Measurements from ENCODE around the gene KIF2C.

KIF2C gene

DNA sequence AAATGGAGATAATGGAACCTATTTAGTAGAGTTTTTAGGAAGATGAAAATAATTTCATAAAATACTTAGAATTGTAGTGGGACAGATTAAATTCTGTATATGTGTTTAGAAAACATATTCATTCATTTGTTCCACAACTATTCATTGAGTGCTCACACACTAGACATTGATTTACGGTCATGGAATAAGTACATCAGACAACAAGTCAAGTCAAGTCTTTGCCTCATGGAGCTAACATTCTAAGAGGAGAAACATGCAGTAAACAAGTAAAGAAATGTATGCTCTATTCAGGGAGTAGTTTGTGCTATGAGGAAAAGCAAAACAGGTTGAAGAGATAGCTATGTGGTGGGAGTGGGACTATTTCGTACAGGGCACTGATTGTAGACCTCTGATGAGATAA lies 77.7 kb downstream of the KIF2C start:
- DNase-seq = no peak
